CD4-positive, alpha-beta memory T cell (primary cell): ENCODE results near the gene ROBO1. TPM values are rescaled to one million over a fixed set of nuclear protein-coding genes. Genes with fewer than 3 reads are reported as not detected.

Experiments used
- CTCF ChIA-PET: fragments of 350-600 bp; sonication (Branson Sonifier 250); formaldehyde crosslinking; loops from one replicate; lab custom pipeline; 2021; ENCODE audit warnings: inconsistent platforms; ENCODE audit not compliant: partially characterized antibody; lab: Charles Lee
- POLR2A ChIA-PET: fragments of 350-600 bp; sonication (Branson Sonifier 250); formaldehyde crosslinking; loops from one replicate; lab custom pipeline; 2021; ENCODE audit not compliant: partially characterized antibody; lab: Charles Lee
- DNase-seq, 5 donors: peaks; one replicate each; pipeline versions ENCODE4 v3.0.0 to v3.0.0-alpha.2; 2020 to 2022; ENCODE audit warnings: mixed read lengths in 1 of 5
- H3K27ac ChIP-seq: one replicate; pipeline ENCODE4 v1.7.0; 2013; ENCODE audit warnings: low read depth, low read length
- H3K27me3 ChIP-seq: 2 replicates; pipeline ENCODE4 v1.7.0; 2013; ENCODE audit warnings: mild to moderate bottlenecking, low read length, moderate library complexity; ENCODE audit not compliant: insufficient read depth
- H3K36me3 ChIP-seq: 2 replicates; pipeline ENCODE4 v1.7.0; 2013; ENCODE audit warnings: mild to moderate bottlenecking, low read length, moderate library complexity; ENCODE audit not compliant: insufficient read depth
- H3K4me1 ChIP-seq: 2 replicates; pipeline ENCODE4 v1.7.0; 2013; ENCODE audit warnings: mild to moderate bottlenecking, low read length, moderate library complexity; ENCODE audit not compliant: insufficient read depth
- H3K4me3 ChIP-seq, 2 donors: one replicate each; pipeline ENCODE4 v1.7.0; 2013; ENCODE audit warnings: low read length in 2 of 2, mild to moderate bottlenecking in 1 of 2
- H3K9me3 ChIP-seq, 2 donors: one replicate each; pipeline ENCODE4 v1.7.0; 2013; ENCODE audit warnings: low read length in 2 of 2, control low read depth in 1 of 2; ENCODE audit not compliant: control insufficient read depth in 1 of 2
- H3K27ac Mint-ChIP-seq, 7 donors: one replicate each; pipeline ENCODE4 v1.8.0; 2020 to 2021; ENCODE audit warnings: mixed read lengths in 7 of 7, mild to moderate bottlenecking in 6 of 7, inconsistent platforms in 3 of 7, moderate library complexity in 3 of 7
- H3K27me3 Mint-ChIP-seq, 2 donors: one replicate each; pipeline ENCODE4 v1.8.0; 2020 to 2021; ENCODE audit warnings: mixed read lengths in 2 of 2
- H3K36me3 Mint-ChIP-seq, 2 donors: one replicate each; pipeline ENCODE4 v1.8.0; 2020 to 2021; ENCODE audit warnings: mixed read lengths in 2 of 2, inconsistent platforms in 1 of 2, mild to moderate bottlenecking in 1 of 2
- H3K4me1 Mint-ChIP-seq, 4 donors: one replicate each; pipeline ENCODE4 v1.8.0; 2020 to 2021; ENCODE audit warnings: mixed read lengths in 4 of 4, mild to moderate bottlenecking in 1 of 4
- H3K4me3 Mint-ChIP-seq, 8 donors: one replicate each; pipeline ENCODE4 v1.8.0; 2020 to 2021; ENCODE audit warnings: mixed read lengths in 8 of 8, mild to moderate bottlenecking in 7 of 8, moderate library complexity in 6 of 8, inconsistent platforms in 3 of 8
- H3K9me3 Mint-ChIP-seq, 8 donors: one replicate each; pipeline ENCODE4 v1.8.0; 2020 to 2021; ENCODE audit warnings: mixed read lengths in 8 of 8, mild to moderate bottlenecking in 5 of 8, inconsistent platforms in 3 of 8, moderate library complexity in 1 of 8
- intact Hi-C: fragments of 100-400 bp; cut with micrococcal nuclease; formaldehyde crosslinking; loops from one replicate; pipeline ENCODE4 v1.15.1; 2023
- polyA plus RNA-seq, 2 donors: library from polyadenylated mRNA; unstranded; fragments of 300-500 nt; fragmentation: Illumina TruSeq; gene quantifications; one replicate each; pipeline ENCODE4 v1.2.3, GENCODE V29; 2021
- total RNA-seq, 2 experiments: library from RNA; stranded (reverse); gene quantifications; one replicate each; pipeline ENCODE4 v1.2.3, GENCODE V29; 2021

Gene ROBO1
- total and polyA plus RNA-seq, 4 experiments from 2014 or later: not detected

- no peak for DNase-seq
- Mint-ChIP-seq H3K4me1 (no peaks in the 10 kb centered on the region), H3K9me3 (peaks cover 0 to 24% (median 9%) of the 10 kb centered on the region in 8 donors), H3K27me3 (no peaks in the 10 kb centered on the region), H3K27ac (no peak overlapping the region), H3K4me3 (no peak overlapping the region), H3K36me3 (no peaks in the 10 kb centered on the region)
- Histone ChIP-seq H3K27ac (no peak overlapping the region), H3K4me3 (no peak overlapping the region), H3K36me3 (no peaks in the 10 kb centered on the region), H3K27me3 (no peaks in the 10 kb centered on the region), H3K4me1 (no peaks in the 10 kb centered on the region), H3K9me3 (no peaks in the 10 kb centered on the region)
- intact Hi-C loops: no loop called here
- ChIA-PET POLR2A (no interaction called here), CTCF (no interaction called here)
Observed at GRCh38 chr3:79285871-79286270, 481.9 kb downstream of the ROBO1 start.

- Histone ChIP-seq H3K9me3 (no peaks in the 10 kb centered on the region), H3K27me3 (no peaks in the 10 kb centered on the region), H3K4me1 (no peaks in the 10 kb centered on the region), H3K36me3 (no peaks in the 10 kb centered on the region), H3K27ac (no peak overlapping the region), H3K4me3 (no peak overlapping the region)
- Mint-ChIP-seq H3K27ac (no peak overlapping the region), H3K4me3 (no peak overlapping the region), H3K9me3 (peaks cover 0 to 20% (median 8%) of the 10 kb centered on the region in 8 donors), H3K36me3 (no peaks in the 10 kb centered on the region), H3K27me3 (no peaks in the 10 kb centered on the region), H3K4me1 (no peaks in the 10 kb centered on the region)
- DNase-seq: no peak
- ChIA-PET CTCF (no interaction called here), POLR2A (no interaction called here)
- intact Hi-C loops: no loop called here
Observed at GRCh38 chr3:79285380-79285779, 482.4 kb downstream of the ROBO1 start.

- H3K27ac Mint-ChIP-seq: no peak overlapping the region
- Histone ChIP-seq H3K4me1 (no peaks in the 10 kb centered on the region), H3K36me3 (no peaks in the 10 kb centered on the region), H3K9me3 (no peaks in the 10 kb centered on the region), H3K27ac (no peak overlapping the region), H3K27me3 (no peaks in the 10 kb centered on the region), H3K4me3 (no peak overlapping the region)
- no peak overlapping the region for H3K4me3 Mint-ChIP-seq
- intact Hi-C loops: no loop called here
- POLR2A ChIA-PET: no interaction called here
- peaks cover 0 to 18% (median 5%) of the 10 kb centered on the region in 8 donors for H3K9me3 Mint-ChIP-seq
- H3K27me3 Mint-ChIP-seq: no peaks in the 10 kb centered on the region
- no peaks in the 10 kb centered on the region for H3K4me1 Mint-ChIP-seq
- DNase-seq: no peak
- CTCF ChIA-PET: no interaction called here
- H3K36me3 Mint-ChIP-seq: no peaks in the 10 kb centered on the region
Observed at GRCh38 chr3:79284781-79285180, 483.0 kb downstream of the ROBO1 start.

- intact Hi-C loops: no loop called here
- Mint-ChIP-seq H3K4me1 (no peaks in the 10 kb centered on the region), H3K27me3 (no peaks in the 10 kb centered on the region), H3K4me3 (no peak overlapping the region), H3K9me3 (peaks cover 3 to 27% (median 12%) of the 10 kb centered on the region in 8 donors), H3K27ac (no peak overlapping the region), H3K36me3 (no peaks in the 10 kb centered on the region)
- ChIA-PET CTCF (no interaction called here), POLR2A (no interaction called here)
- H3K9me3 ChIP-seq: no peaks in the 10 kb centered on the region
- H3K4me1 ChIP-seq: no peaks in the 10 kb centered on the region
- no peak overlapping the region for H3K4me3 ChIP-seq
- H3K36me3 ChIP-seq: no peaks in the 10 kb centered on the region
- DNase-seq: no peak
- H3K27me3 ChIP-seq: no peaks in the 10 kb centered on the region
- no peak overlapping the region for H3K27ac ChIP-seq
Observed at GRCh38 chr3:79278681-79279080, 489.1 kb downstream of the ROBO1 start.

GRCh38 chr3:79268422-79268821 lies 499.4 kb downstream of the ROBO1 start:
- POLR2A ChIA-PET: no interaction called here

GRCh38 chr3:79264892-79265291 lies 502.9 kb downstream of the ROBO1 start:
- no peaks in the 10 kb centered on the region for H3K9me3 ChIP-seq
- H3K27ac ChIP-seq: no peak overlapping the region
- no peaks in the 10 kb centered on the region for H3K36me3 ChIP-seq
- intact Hi-C loops: no loop called here
- no peak for DNase-seq
- no peaks in the 10 kb centered on the region for H3K4me1 ChIP-seq
- no peak overlapping the region for H3K4me3 Mint-ChIP-seq
- no peak overlapping the region for H3K4me3 ChIP-seq
- peaks cover 0 to 17% (median 7%) of the 10 kb centered on the region in 8 donors for H3K9me3 Mint-ChIP-seq
- ChIA-PET POLR2A (no interaction called here), CTCF (no interaction called here)
- no peak overlapping the region for H3K27ac Mint-ChIP-seq
- no peaks in the 10 kb centered on the region for H3K27me3 ChIP-seq
- H3K27me3 Mint-ChIP-seq: no peaks in the 10 kb centered on the region
- H3K36me3 Mint-ChIP-seq: no peaks in the 10 kb centered on the region
- no peaks in the 10 kb centered on the region for H3K4me1 Mint-ChIP-seq

More at GRCh38 chr3:79268422-79268821, 499.4 kb downstream of the ROBO1 start:
- DNase-seq: no peak
- Histone ChIP-seq H3K4me1 (no peaks in the 10 kb centered on the region), H3K9me3 (no peaks in the 10 kb centered on the region), H3K4me3 (no peak overlapping the region), H3K36me3 (no peaks in the 10 kb centered on the region), H3K27ac (no peak overlapping the region), H3K27me3 (no peaks in the 10 kb centered on the region)
- CTCF ChIA-PET: no interaction called here
- intact Hi-C loops: no loop called here
- no peaks in the 10 kb centered on the region for H3K4me1 Mint-ChIP-seq
- H3K27ac Mint-ChIP-seq: no peak overlapping the region
- H3K4me3 Mint-ChIP-seq: no peak overlapping the region
- no peaks in the 10 kb centered on the region for H3K27me3 Mint-ChIP-seq
- H3K9me3 Mint-ChIP-seq: peaks cover 0 to 23% (median 12%) of the 10 kb centered on the region in 8 donors
- no peaks in the 10 kb centered on the region for H3K36me3 Mint-ChIP-seq

- ChIA-PET POLR2A (no interaction called here), CTCF (no interaction called here)
- no peaks in the 10 kb centered on the region for H3K4me1 ChIP-seq
- Mint-ChIP-seq H3K27me3 (no peaks in the 10 kb centered on the region), H3K9me3 (peaks cover 0 to 18% (median 9%) of the 10 kb centered on the region in 8 donors), H3K36me3 (no peaks in the 10 kb centered on the region), H3K4me1 (no peaks in the 10 kb centered on the region), H3K4me3 (no peak overlapping the region), H3K27ac (no peak overlapping the region)
- H3K9me3 ChIP-seq: no peaks in the 10 kb centered on the region
- H3K27ac ChIP-seq: no peak overlapping the region
- H3K27me3 ChIP-seq: no peaks in the 10 kb centered on the region
- no peak overlapping the region for H3K4me3 ChIP-seq
- DNase-seq: no peak
- intact Hi-C loops: no loop called here
- no peaks in the 10 kb centered on the region for H3K36me3 ChIP-seq
Observed at GRCh38 chr3:79263423-79263822, 504.4 kb downstream of the ROBO1 start.

GRCh38 chr3:79258479-79258878 lies 509.3 kb downstream of the ROBO1 start:
- no peak overlapping the region for H3K27ac ChIP-seq
- H3K27me3 ChIP-seq: no peaks in the 10 kb centered on the region
- H3K4me1 ChIP-seq: no peaks in the 10 kb centered on the region
- no peak overlapping the region for H3K27ac Mint-ChIP-seq
- no peaks in the 10 kb centered on the region for H3K9me3 ChIP-seq
- no peak overlapping the region for H3K4me3 ChIP-seq
- no peak overlapping the region for H3K4me3 Mint-ChIP-seq
- no peaks in the 10 kb centered on the region for H3K27me3 Mint-ChIP-seq
- ChIA-PET POLR2A (no interaction called here), CTCF (no interaction called here)
- H3K36me3 Mint-ChIP-seq: no peaks in the 10 kb centered on the region
- DNase-seq: no peak
- H3K9me3 Mint-ChIP-seq: peaks cover 0 to 29% (median 9%) of the 10 kb centered on the region in 8 donors
- intact Hi-C loops: no loop called here
- no peaks in the 10 kb centered on the region for H3K4me1 Mint-ChIP-seq
- H3K36me3 ChIP-seq: no peaks in the 10 kb centered on the region
